HepG2 (cell line): ENCODE data around the gene VARS1. TPM values are rescaled to one million over a fixed set of nuclear protein-coding genes. Genes with fewer than 3 reads are reported as not detected.

ENCODE experiments used
- ATRX ChIP-seq: sonication (generic); formaldehyde crosslinking; IDR thresholded peaks from 2 replicates; pipeline ENCODE4 v1.4.0; 2020; ENCODE audit warnings: missing genetic modification reagents, borderline replicate concordance
- CBFB ChIP-seq: sonication (generic); formaldehyde crosslinking; IDR thresholded peaks from 2 replicates; pipeline ENCODE4 v1.4.0; 2020; ENCODE audit warnings: missing genetic modification reagents
- EHMT2 ChIP-seq: fragments of 200-600 bp; sonication (generic); IDR thresholded peaks from 2 replicates; pipeline ENCODE4 v1.7.0; 2017; ENCODE audit warnings: antibody characterized with exemption, low read depth, low read length, borderline replicate concordance
- FOXK2 ChIP-seq: fragments of 450-650 bp; IDR thresholded peaks from 2 replicates; pipeline ENCODE4 v1.6.1; 2016
- FOXP1 ChIP-seq, 2 experiments: fragments of 450-650 bp in 1 of 2; IDR thresholded peaks; 2 replicates each; pipeline ENCODE4 v1.6.1; 2017 to 2018; ENCODE audit warnings: antibody characterized with exemption in 1 of 2
- GABPB1 ChIP-seq: IDR thresholded peaks from 2 replicates; pipeline ENCODE4 v1.6.1; 2016; ENCODE audit warnings: mild to moderate bottlenecking, missing genetic modification reagents, moderate library complexity, missing compliant biosample characterization
- GFI1 ChIP-seq: sonication (generic); formaldehyde crosslinking; IDR thresholded peaks from 2 replicates; pipeline ENCODE4 v1.5.0; 2020; ENCODE audit warnings: missing genetic modification reagents, mild to moderate bottlenecking, borderline replicate concordance
- RBM22 ChIP-seq: fragments of 200-400 bp; formaldehyde crosslinking; optimal IDR thresholded peaks from 2 replicates; pipeline ENCODE3; 2017; ENCODE audit warnings: mild to moderate bottlenecking, low read length, moderate library complexity
- RFX5 ChIP-seq: IDR thresholded peaks from 2 replicates; pipeline ENCODE4 v1.6.1; 2011; ENCODE audit warnings: low read depth, low read length, improper control_type of control experiment
- SIN3A ChIP-seq: IDR thresholded peaks from 2 replicates; pipeline ENCODE4 v1.6.1; 2011; ENCODE audit warnings: low read depth, mild to moderate bottlenecking, control low read depth, low read length, borderline replicate concordance
- ZBTB21 ChIP-seq: sonication (generic); formaldehyde crosslinking; IDR thresholded peaks from 2 replicates; pipeline ENCODE4 v1.4.0; 2020; ENCODE audit warnings: missing genetic modification reagents
- ZBTB7B ChIP-seq: sonication (generic); formaldehyde crosslinking; IDR thresholded peaks from 2 replicates; pipeline ENCODE4 v1.4.0; 2020; ENCODE audit warnings: missing genetic modification reagents
- ZFP36L1 ChIP-seq: sonication (generic); formaldehyde crosslinking; IDR thresholded peaks from 2 replicates; pipeline ENCODE4 v1.8.0; 2022; ENCODE audit warnings: mild to moderate bottlenecking, missing genetic modification reagents, moderate library complexity
- ZNF430 ChIP-seq: sonication (generic); formaldehyde crosslinking; IDR thresholded peaks from 2 replicates; pipeline ENCODE4 v1.9.0; 2021; ENCODE audit warnings: mild to moderate bottlenecking, missing genetic modification reagents
- ZNF550 ChIP-seq: sonication (generic); formaldehyde crosslinking; IDR thresholded peaks from 2 replicates; pipeline ENCODE4 v1.4.0; 2020; ENCODE audit warnings: mild to moderate bottlenecking, missing genetic modification reagents, borderline replicate concordance
- ZNF75D ChIP-seq: sonication (generic); formaldehyde crosslinking; IDR thresholded peaks from 2 replicates; pipeline ENCODE4 v1.8.1; 2023; ENCODE audit warnings: missing genetic modification reagents, mild to moderate bottlenecking, borderline replicate concordance
- polyA plus RNA-seq, 8 experiments: library from polyadenylated mRNA; depleted of rRNA in 3 of 8; stranded (reverse) in 7 of 8; unstranded in 1 of 8; fragments of >200 nt; fragmentation: Illumina TruSeq in 4 of 8; extraction: Trizol in 4 of 8; gene quantifications; 2 replicates each; pipeline versions ENCODE4 v1.2.1 to v1.2.3, GENCODE V29; 2011 to 2016; ENCODE audit warnings: low read depth in 4 of 8, missing spikeins in 1 of 8, mixed read lengths in 1 of 8; ENCODE audit not compliant: insufficient read depth in 1 of 8
- total RNA-seq, 5 experiments: library from RNA; depleted of rRNA; stranded (reverse); fragments of >200 nt; fragmentation: Illumina TruSeq; extraction: Trizol; gene quantifications; 2 replicates each; pipeline ENCODE4 v1.2.3, GENCODE V29; 2016; ENCODE audit warnings: low read depth in 1 of 5
- TF ChIP-seq, protein P1 (sequence below): sonication (generic); formaldehyde crosslinking; IDR thresholded peaks from 2 replicates; pipeline ENCODE4 v1.4.0; 2020; ENCODE audit warnings: missing genetic modification reagents
- TF ChIP-seq, protein P2 (sequence below): sonication (generic); formaldehyde crosslinking; IDR thresholded peaks from 2 replicates; pipeline ENCODE4 v1.4.0; 2020; ENCODE audit warnings: missing genetic modification reagents, borderline replicate concordance
- TF ChIP-seq, protein P3 (sequence below): sonication (generic); formaldehyde crosslinking; IDR thresholded peaks from 2 replicates; pipeline ENCODE4 v1.4.0; 2020; ENCODE audit warnings: mild to moderate bottlenecking, missing genetic modification reagents
- TF ChIP-seq, protein P4 (sequence below): sonication (generic); formaldehyde crosslinking; IDR thresholded peaks from 2 replicates; pipeline ENCODE4 v1.5.0; 2020; ENCODE audit warnings: missing genetic modification reagents

The VARS1 gene
- total and polyA plus RNA-seq, 2 of the 13 experiments (the other 11 are each of a cell fraction or from before 2014, with no cell fraction given) = 14.7 to 56.1 TPM

DNA sequence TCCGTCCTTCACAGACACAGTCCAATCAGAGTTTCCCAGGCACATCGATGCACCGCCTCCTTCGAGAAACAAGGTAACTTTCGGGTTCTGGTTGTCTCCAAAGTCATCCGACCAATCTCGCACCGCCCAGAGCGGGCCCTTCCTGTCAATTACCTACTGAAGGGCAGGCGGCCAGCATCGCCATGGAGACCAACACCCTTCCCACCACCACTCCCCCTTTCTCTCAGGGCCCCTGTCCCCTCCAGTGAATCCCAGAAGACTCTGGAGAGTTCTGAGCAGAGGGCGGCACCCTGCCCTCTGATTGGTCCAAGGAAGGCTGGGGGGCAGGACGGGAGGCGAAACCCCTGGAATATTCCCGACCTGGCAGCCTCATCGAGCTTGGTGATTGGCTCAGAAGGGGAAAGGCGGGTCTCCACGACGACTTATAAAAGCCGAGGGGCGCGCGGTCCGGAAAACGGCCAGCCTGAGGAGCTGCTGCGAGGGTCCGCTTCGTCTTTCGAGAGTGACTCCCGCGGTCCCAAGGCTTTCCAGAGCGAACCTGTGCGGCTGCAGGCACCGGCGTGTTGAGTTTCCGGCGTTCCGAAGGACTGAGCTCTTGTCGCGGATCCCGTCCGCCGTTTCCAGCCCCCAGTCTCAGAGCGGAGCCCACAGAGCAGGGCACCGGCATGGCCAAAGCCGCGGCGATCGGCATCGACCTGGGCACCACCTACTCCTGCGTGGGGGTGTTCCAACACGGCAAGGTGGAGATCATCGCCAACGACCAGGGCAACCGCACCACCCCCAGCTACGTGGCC is 31.9 kb upstream of the VARS1 start, which contains the start of gene HSPA1B (continued):
- TF ChIP-seq RFX5 (peak; percentile 45; the same call in 1 of the 2 replicates), ZBTB7B (CRISPR knock-in tag) (peak; percentile 92), ZNF430 (CRISPR knock-in tag) (peak; percentile 90; the same call in 1 of the 2 replicates), ZNF550 (no peak), FOXP1 (IDR thresholded peaks at IDR 0.05) (no peak), FOXP1 (CRISPR knock-in tag; IDR thresholded peaks at IDR 0.05) (no peak), ZNF75D (CRISPR knock-in tag) (no peak), FOXK2 (peak; percentile 55; the same call in 1 of the 2 replicates), ZFP36L1 (CRISPR knock-in tag) (peak; percentile 74; the same call in 1 of the 2 replicates), CBFB (CRISPR knock-in tag) (no peak), EHMT2 (no peak), SIN3A (peak; percentile 97), ZBTB21 (CRISPR knock-in tag) (no peak), RBM22 (peak; percentile 65), ATRX (CRISPR knock-in tag) (no peak), GABPB1 (CRISPR knock-in tag) (peak; percentile 76), GFI1 (CRISPR knock-in tag) (peak; percentile 84)
- TF ChIP-seq, protein P1, sequence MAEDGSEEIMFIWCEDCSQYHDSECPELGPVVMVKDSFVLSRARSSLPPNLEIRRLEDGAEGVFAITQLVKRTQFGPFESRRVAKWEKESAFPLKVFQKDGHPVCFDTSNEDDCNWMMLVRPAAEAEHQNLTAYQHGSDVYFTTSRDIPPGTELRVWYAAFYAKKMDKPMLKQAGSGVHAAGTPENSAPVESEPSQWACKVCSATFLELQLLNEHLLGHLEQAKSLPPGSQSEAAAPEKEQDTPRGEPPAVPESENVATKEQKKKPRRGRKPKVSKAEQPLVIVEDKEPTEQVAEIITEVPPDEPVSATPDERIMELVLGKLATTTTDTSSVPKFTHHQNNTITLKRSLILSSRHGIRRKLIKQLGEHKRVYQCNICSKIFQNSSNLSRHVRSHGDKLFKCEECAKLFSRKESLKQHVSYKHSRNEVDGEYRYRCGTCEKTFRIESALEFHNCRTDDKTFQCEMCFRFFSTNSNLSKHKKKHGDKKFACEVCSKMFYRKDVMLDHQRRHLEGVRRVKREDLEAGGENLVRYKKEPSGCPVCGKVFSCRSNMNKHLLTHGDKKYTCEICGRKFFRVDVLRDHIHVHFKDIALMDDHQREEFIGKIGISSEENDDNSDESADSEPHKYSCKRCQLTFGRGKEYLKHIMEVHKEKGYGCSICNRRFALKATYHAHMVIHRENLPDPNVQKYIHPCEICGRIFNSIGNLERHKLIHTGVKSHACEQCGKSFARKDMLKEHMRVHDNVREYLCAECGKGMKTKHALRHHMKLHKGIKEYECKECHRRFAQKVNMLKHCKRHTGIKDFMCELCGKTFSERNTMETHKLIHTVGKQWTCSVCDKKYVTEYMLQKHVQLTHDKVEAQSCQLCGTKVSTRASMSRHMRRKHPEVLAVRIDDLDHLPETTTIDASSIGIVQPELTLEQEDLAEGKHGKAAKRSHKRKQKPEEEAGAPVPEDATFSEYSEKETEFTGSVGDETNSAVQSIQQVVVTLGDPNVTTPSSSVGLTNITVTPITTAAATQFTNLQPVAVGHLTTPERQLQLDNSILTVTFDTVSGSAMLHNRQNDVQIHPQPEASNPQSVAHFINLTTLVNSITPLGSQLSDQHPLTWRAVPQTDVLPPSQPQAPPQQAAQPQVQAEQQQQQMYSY (CRISPR knock-in tag) = 0 out of 2 replicates have a peak, but pooled peaks have one; percentile 33
- TF ChIP-seq, protein P2, sequence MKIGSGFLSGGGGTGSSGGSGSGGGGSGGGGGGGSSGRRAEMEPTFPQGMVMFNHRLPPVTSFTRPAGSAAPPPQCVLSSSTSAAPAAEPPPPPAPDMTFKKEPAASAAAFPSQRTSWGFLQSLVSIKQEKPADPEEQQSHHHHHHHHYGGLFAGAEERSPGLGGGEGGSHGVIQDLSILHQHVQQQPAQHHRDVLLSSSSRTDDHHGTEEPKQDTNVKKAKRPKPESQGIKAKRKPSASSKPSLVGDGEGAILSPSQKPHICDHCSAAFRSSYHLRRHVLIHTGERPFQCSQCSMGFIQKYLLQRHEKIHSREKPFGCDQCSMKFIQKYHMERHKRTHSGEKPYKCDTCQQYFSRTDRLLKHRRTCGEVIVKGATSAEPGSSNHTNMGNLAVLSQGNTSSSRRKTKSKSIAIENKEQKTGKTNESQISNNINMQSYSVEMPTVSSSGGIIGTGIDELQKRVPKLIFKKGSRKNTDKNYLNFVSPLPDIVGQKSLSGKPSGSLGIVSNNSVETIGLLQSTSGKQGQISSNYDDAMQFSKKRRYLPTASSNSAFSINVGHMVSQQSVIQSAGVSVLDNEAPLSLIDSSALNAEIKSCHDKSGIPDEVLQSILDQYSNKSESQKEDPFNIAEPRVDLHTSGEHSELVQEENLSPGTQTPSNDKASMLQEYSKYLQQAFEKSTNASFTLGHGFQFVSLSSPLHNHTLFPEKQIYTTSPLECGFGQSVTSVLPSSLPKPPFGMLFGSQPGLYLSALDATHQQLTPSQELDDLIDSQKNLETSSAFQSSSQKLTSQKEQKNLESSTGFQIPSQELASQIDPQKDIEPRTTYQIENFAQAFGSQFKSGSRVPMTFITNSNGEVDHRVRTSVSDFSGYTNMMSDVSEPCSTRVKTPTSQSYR (CRISPR knock-in tag) = peak; percentile 42; the same call in 1 of the 2 replicates
- TF ChIP-seq, protein P3, sequence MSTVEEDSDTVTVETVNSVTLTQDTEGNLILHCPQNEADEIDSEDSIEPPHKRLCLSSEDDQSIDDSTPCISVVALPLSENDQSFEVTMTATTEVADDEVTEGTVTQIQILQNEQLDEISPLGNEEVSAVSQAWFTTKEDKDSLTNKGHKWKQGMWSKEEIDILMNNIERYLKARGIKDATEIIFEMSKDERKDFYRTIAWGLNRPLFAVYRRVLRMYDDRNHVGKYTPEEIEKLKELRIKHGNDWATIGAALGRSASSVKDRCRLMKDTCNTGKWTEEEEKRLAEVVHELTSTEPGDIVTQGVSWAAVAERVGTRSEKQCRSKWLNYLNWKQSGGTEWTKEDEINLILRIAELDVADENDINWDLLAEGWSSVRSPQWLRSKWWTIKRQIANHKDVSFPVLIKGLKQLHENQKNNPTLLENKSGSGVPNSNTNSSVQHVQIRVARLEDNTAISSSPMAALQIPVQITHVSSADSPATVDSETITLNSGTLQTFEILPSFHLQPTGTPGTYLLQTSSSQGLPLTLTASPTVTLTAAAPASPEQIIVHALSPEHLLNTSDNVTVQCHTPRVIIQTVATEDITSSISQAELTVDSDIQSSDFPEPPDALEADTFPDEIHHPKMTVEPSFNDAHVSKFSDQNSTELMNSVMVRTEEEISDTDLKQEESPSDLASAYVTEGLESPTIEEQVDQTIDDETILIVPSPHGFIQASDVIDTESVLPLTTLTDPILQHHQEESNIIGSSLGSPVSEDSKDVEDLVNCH (CRISPR knock-in tag) = no peak
- TF ChIP-seq, protein P4, sequence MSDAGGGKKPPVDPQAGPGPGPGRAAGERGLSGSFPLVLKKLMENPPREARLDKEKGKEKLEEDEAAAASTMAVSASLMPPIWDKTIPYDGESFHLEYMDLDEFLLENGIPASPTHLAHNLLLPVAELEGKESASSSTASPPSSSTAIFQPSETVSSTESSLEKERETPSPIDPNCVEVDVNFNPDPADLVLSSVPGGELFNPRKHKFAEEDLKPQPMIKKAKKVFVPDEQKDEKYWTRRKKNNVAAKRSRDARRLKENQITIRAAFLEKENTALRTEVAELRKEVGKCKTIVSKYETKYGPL (CRISPR knock-in tag) = 0 out of 2 replicates have a peak, but pooled peaks have one; percentile 55
